HG03460 (cell line): ENCODE results near the gene NCBP3.
"Not testable (repeated sequence)": the region's sequence is repeated elsewhere in the genome, so short reads cannot be mapped to it uniquely, and the experiment has no call there.

Experiments used
- ATAC-seq: cut with Tn5 transposase; IDR thresholded peaks from one replicate; pipeline ENCODE4 v1.9.1; 2021; ENCODE audit not compliant: unreplicated experiment

NCBP3 gene

GRCh38 chr17:3848229-3848835 is 2.3 kb upstream of the NCBP3 start:
- ATAC-seq: no peak

GRCh38 chr17:3847165-3847670 is 1.2 kb upstream of the NCBP3 start:
- no peak for ATAC-seq

GRCh38 chr17:3846437-3847164 is 555 bp upstream of the NCBP3 start:
- no peak for ATAC-seq

GRCh38 chr17:3845291-3845620 is 790 bp downstream of the NCBP3 start:
- ATAC-seq: no peak

- not testable (repeated sequence) for ATAC-seq
Measured at GRCh38 chr17:3844556-3844955, 1.5 kb downstream of the NCBP3 start.

GRCh38 chr17:3843935-3844516 is 2.0 kb downstream of the NCBP3 start:
- ATAC-seq: no peak

- no peak for ATAC-seq
Measured at GRCh38 chr17:3838206-3838605, 7.8 kb downstream of the NCBP3 start.

GRCh38 chr17:3836551-3836950 is 9.5 kb downstream of the NCBP3 start:
- no peak for ATAC-seq

GRCh38 chr17:3835410-3836229 is 10.4 kb downstream of the NCBP3 start:
- ATAC-seq: no peak

GRCh38 chr17:3834811-3835210 is 11.2 kb downstream of the NCBP3 start:
- ATAC-seq: no peak

- no peak for ATAC-seq
Measured at GRCh38 chr17:3828852-3829232, 17.2 kb downstream of the NCBP3 start.

GRCh38 chr17:3828151-3828851 is 17.7 kb downstream of the NCBP3 start:
- ATAC-seq: no peak

- ATAC-seq: no peak
Measured at GRCh38 chr17:3827124-3827773, 18.8 kb downstream of the NCBP3 start.

- no peak for ATAC-seq
Measured at GRCh38 chr17:3826191-3826590, 19.9 kb downstream of the NCBP3 start.

GRCh38 chr17:3821101-3821500 is 24.9 kb downstream of the NCBP3 start:
- no peak for ATAC-seq

GRCh38 chr17:3818786-3819185 is 27.3 kb downstream of the NCBP3 start:
- ATAC-seq: no peak

- ATAC-seq: no peak
Measured at GRCh38 chr17:3817851-3818605, 28.0 kb downstream of the NCBP3 start.

GRCh38 chr17:3815925-3816324 is 30.1 kb downstream of the NCBP3 start:
- ATAC-seq: no peak

- no peak for ATAC-seq
Measured at GRCh38 chr17:3815122-3815521, 30.9 kb downstream of the NCBP3 start.

- no peak for ATAC-seq
Measured at GRCh38 chr17:3814361-3814760, 31.7 kb downstream of the NCBP3 start.
